Smooth muscle cell (in vitro differentiated cells): ENCODE results near the gene RAD51B. TPM values are rescaled to one million over a fixed set of nuclear protein-coding genes. Genes with fewer than 3 reads are reported as not detected.

Source experiments
- DNase-seq: peaks from one replicate; lab custom pipeline; 2025; ENCODE audit not compliant: unreplicated experiment; lab: John Stamatoyannopoulos, UW
- H2AFZ ChIP-seq: fragments of 200-600 bp; sonication (generic); 2 replicates; pipeline ENCODE4 v1.6.0; 2016; ENCODE audit warnings: antibody characterized with exemption, low read depth, mild to moderate bottlenecking
- H3F3A ChIP-seq: fragments of 200-600 bp; sonication (generic); 2 replicates; pipeline ENCODE4 v1.6.0; 2017; ENCODE audit warnings: antibody characterized with exemption, low read depth
- H3K27ac ChIP-seq: fragments of 200-600 bp; sonication (generic); 2 replicates; pipeline ENCODE4 v1.5.1; 2016; ENCODE audit warnings: low read depth, mild to moderate bottlenecking
- H3K27me3 ChIP-seq: fragments of 200-600 bp; sonication (generic); 2 replicates; pipeline ENCODE4 v1.6.1; 2016; ENCODE audit warnings: low read depth, mild to moderate bottlenecking
- H3K36me3 ChIP-seq: fragments of 200-600 bp; sonication (generic); 2 replicates; pipeline ENCODE4 v1.5.1; 2016; ENCODE audit warnings: low read depth
- H3K4me1 ChIP-seq: fragments of 200-600 bp; sonication (generic); 2 replicates; pipeline ENCODE4 v1.5.1; 2016; ENCODE audit warnings: low read depth
- H3K4me2 ChIP-seq: fragments of 200-600 bp; sonication (generic); 2 replicates; pipeline ENCODE4 v1.6.0; 2016; ENCODE audit warnings: mild to moderate bottlenecking
- H3K4me3 ChIP-seq: fragments of 200-600 bp; sonication (generic); 2 replicates; pipeline ENCODE4 v1.5.1; 2016; ENCODE audit warnings: mild to moderate bottlenecking
- H3K79me2 ChIP-seq: fragments of 200-600 bp; sonication (generic); 2 replicates; pipeline ENCODE4 v1.6.0; 2016; ENCODE audit warnings: low read depth, mild to moderate bottlenecking
- H3K9ac ChIP-seq: fragments of 200-600 bp; sonication (generic); 2 replicates; pipeline ENCODE4 v1.6.0; 2016; ENCODE audit warnings: low read depth
- H3K9me3 ChIP-seq: fragments of 200-600 bp; sonication (generic); replicated peaks from 2 replicates; pipeline ENCODE4 v1.5.1; 2016; ENCODE audit warnings: low read depth
- H4K20me1 ChIP-seq: fragments of 200-600 bp; sonication (generic); 2 replicates; pipeline ENCODE4 v1.6.0; 2016; ENCODE audit warnings: low read depth
- CTCF ChIP-seq: fragments of 200-600 bp; sonication (generic); IDR thresholded peaks from 2 replicates; pipeline ENCODE4 v1.5.1; 2017; ENCODE audit warnings: borderline replicate concordance, mild to moderate bottlenecking, antibody characterized with exemption; ENCODE audit not compliant: insufficient read depth, poor library complexity, severe bottlenecking
- WGBS: methylation state at CpG from one replicate; pipeline ENCODE4 v1.1.7; 2016; ENCODE audit warnings: low lambda C conversion rate; 5-methylcytosine and 5-hydroxymethylcytosine counted together
- polyA plus RNA-seq: library from polyadenylated mRNA; unstranded; fragments of >200 nt; fragmentation: Nextera tagmentation; extraction: Ambion mirVana; gene quantifications from 2 replicates; pipeline ENCODE4 v1.2.1, GENCODE V29; 2016
- total RNA-seq: library from RNA; depleted of rRNA; stranded (reverse); fragments of >200 nt; gene quantifications from 2 replicates; pipeline ENCODE4 v1.2.3, GENCODE V29; 2014

Gene RAD51B
- total and polyA plus RNA-seq, 2 experiments from 2014 or later = 4.6 to 5.3 TPM

GRCh38 chr14:68604361-68604730 is 784.8 kb downstream of the RAD51B start:
- Histone ChIP-seq H3K9ac (no peak overlapping the region), H3K27me3 (no peaks in the 10 kb centered on the region), H3K79me2 (peaks cover 2% of the 10 kb centered on the region), H3K4me1 (peaks cover 39% of the 10 kb centered on the region), H3K4me3 (no peak overlapping the region), H3F3A (peaks cover 5% of the 10 kb centered on the region), H3K9me3 (no peaks in the 10 kb centered on the region), H3K4me2 (no peak overlapping the region), H2AFZ (no peak overlapping the region), H3K27ac (no peak overlapping the region), H4K20me1 (no peaks in the 10 kb centered on the region), H3K36me3 (no peaks in the 10 kb centered on the region)
- DNase-seq = no peak
- 96% methylated on average over 9 of the region's 9 CpGs for WGBS
- no peak for TF ChIP-seq CTCF

GRCh38 chr14:68604822-68605221 is 785.2 kb downstream of the RAD51B start:
- Histone ChIP-seq H3K4me2 (no peak overlapping the region), H3K79me2 (peaks cover 2% of the 10 kb centered on the region), H3K9me3 (no peaks in the 10 kb centered on the region), H3K27ac (no peak overlapping the region), H2AFZ (no peak overlapping the region), H3F3A (peaks cover under 1% of the 10 kb centered on the region), H3K9ac (no peak overlapping the region), H3K4me1 (peaks cover 34% of the 10 kb centered on the region), H4K20me1 (no peaks in the 10 kb centered on the region), H3K4me3 (no peak overlapping the region), H3K36me3 (no peaks in the 10 kb centered on the region), H3K27me3 (no peaks in the 10 kb centered on the region)
- TF ChIP-seq CTCF = no peak
- WGBS = 86% methylated on average over 10 of the region's 10 CpGs
- no peak for DNase-seq

GRCh38 chr14:68606176-68606575 is 786.6 kb downstream of the RAD51B start:
- no peaks in the 10 kb centered on the region for H3K36me3 ChIP-seq
- peak overlapping the region; percentile 92 for H3K27ac ChIP-seq
- peaks cover 2% of the 10 kb centered on the region for H3K79me2 ChIP-seq
- H3K4me1 ChIP-seq = peaks cover 27% of the 10 kb centered on the region
- H3K9me3 ChIP-seq = no peaks in the 10 kb centered on the region
- 64% methylated on average over 3 of the region's 3 CpGs for WGBS
- DNase-seq = no peak
- H3K27me3 ChIP-seq = no peaks in the 10 kb centered on the region
- H4K20me1 ChIP-seq = no peaks in the 10 kb centered on the region
- peaks cover under 1% of the 10 kb centered on the region for H3F3A ChIP-seq
- no peak for TF ChIP-seq CTCF
- no peak overlapping the region for H3K4me3 ChIP-seq
- H2AFZ ChIP-seq = no peak overlapping the region
- H3K9ac ChIP-seq = no peak overlapping the region
- no peak overlapping the region for H3K4me2 ChIP-seq

- Histone ChIP-seq H3K27me3 (no peaks in the 10 kb centered on the region), H3K9me3 (no peaks in the 10 kb centered on the region), H3K4me3 (no peak overlapping the region), H3K4me2 (peak overlapping the region; percentile 77), H3K36me3 (no peaks in the 10 kb centered on the region), H3K27ac (peak overlapping the region; percentile 92), H3K4me1 (peaks cover 31% of the 10 kb centered on the region), H4K20me1 (no peaks in the 10 kb centered on the region), H3F3A (peaks cover 5% of the 10 kb centered on the region), H3K9ac (no peak overlapping the region), H3K79me2 (peaks cover 2% of the 10 kb centered on the region), H2AFZ (no peak overlapping the region)
- DNase-seq = no peak
- no peak for TF ChIP-seq CTCF
- WGBS = 87% methylated on average over 4 of the region's 4 CpGs
Measured at GRCh38 chr14:68606644-68607043, 787.1 kb downstream of the RAD51B start.
